RWPE2 (cell line): ENCODE data around the gene RNFT2.
A peak's percentile ranks its signal among the peaks of the same experiment; 100 is the strongest.

Experiments
- ATAC-seq: fragments of 200-7000 bp; cut with Tn5 transposase; 3 replicates; pipeline ENCODE4 v1.9.1; 2021; ENCODE audit warnings: low read depth
- DNase-seq: peaks from one replicate; pipeline ENCODE4 v3.0.0-alpha.2; 2020; ENCODE audit warnings: low spot score
- H3K27ac ChIP-seq: fragments of 450-650 bp; 2 replicates; pipeline ENCODE4 v1.5.1; 2017; ENCODE audit warnings: mild to moderate bottlenecking; ENCODE audit not compliant: poor library complexity, severe bottlenecking
- H3K27me3 ChIP-seq: fragments of 250-450 bp; sonication (Bioruptor Pico); 2 replicates; pipeline ENCODE4 v1.5.1; 2021; ENCODE audit warnings: mild to moderate bottlenecking, moderate library complexity; ENCODE audit not compliant: insufficient read depth, poor library complexity, severe bottlenecking
- H3K36me3 ChIP-seq: fragments of 250-450 bp; sonication (Bioruptor Pico); 2 replicates; pipeline ENCODE4 v1.5.1; 2020; ENCODE audit warnings: low read depth, mild to moderate bottlenecking, moderate library complexity
- H3K4me1 ChIP-seq: fragments of 250-450 bp; sonication (Bioruptor Pico); 2 replicates; pipeline ENCODE4 v1.5.1; 2021; ENCODE audit warnings: mild to moderate bottlenecking, moderate library complexity; ENCODE audit not compliant: insufficient read depth, poor library complexity, severe bottlenecking
- H3K4me3 ChIP-seq: fragments of 250-450 bp; sonication (Bioruptor Pico); 2 replicates; pipeline ENCODE4 v1.5.1; 2021; ENCODE audit warnings: mild to moderate bottlenecking, moderate library complexity; ENCODE audit not compliant: severe bottlenecking
- H3K9me3 ChIP-seq: fragments of 250-450 bp; sonication (Bioruptor Pico); 2 replicates; pipeline ENCODE4 v1.5.1; 2021; ENCODE audit warnings: mild to moderate bottlenecking, moderate library complexity; ENCODE audit not compliant: severe bottlenecking
- CTCF ChIP-seq: fragments of 450-650 bp; IDR thresholded peaks from one replicate; pipeline ENCODE4 v1.5.1; 2017; ENCODE audit warnings: mild to moderate bottlenecking, moderate library complexity; ENCODE audit not compliant: poor library complexity, severe bottlenecking

Gene RNFT2

GRCh38 chr12:116860263-116860662, 122.1 kb downstream of the RNFT2 start:
- Histone ChIP-seq H3K36me3 (no peaks in the 10 kb centered on the region), H3K27ac (no peak overlapping the region), H3K4me1 (peaks cover 9% of the 10 kb centered on the region), H3K27me3 (no peaks in the 10 kb centered on the region), H3K4me3 (no peak overlapping the region), H3K9me3 (no peaks in the 10 kb centered on the region)
- TF ChIP-seq CTCF, result no peak
- DNase-seq (no peak), ATAC-seq (no peak)

- Histone ChIP-seq H3K4me3 (no peak overlapping the region), H3K27me3 (no peaks in the 10 kb centered on the region), H3K9me3 (no peaks in the 10 kb centered on the region), H3K4me1 (peaks cover 9% of the 10 kb centered on the region), H3K36me3 (no peaks in the 10 kb centered on the region), H3K27ac (no peak overlapping the region)
- DNase-seq, result no peak
- ATAC-seq, result peak; percentile 64; the same call in 2 of the 3 replicates
- no peak for TF ChIP-seq CTCF
Observed at GRCh38 chr12:116861320-116861719, 123.2 kb downstream of the RNFT2 start.

- H3K27ac ChIP-seq, result no peak overlapping the region
- no peaks in the 10 kb centered on the region for H3K36me3 ChIP-seq
- no peak overlapping the region for H3K4me3 ChIP-seq
- H3K4me1 ChIP-seq, result peaks cover 9% of the 10 kb centered on the region
- no peaks in the 10 kb centered on the region for H3K27me3 ChIP-seq
- no peaks in the 10 kb centered on the region for H3K9me3 ChIP-seq
- DNase-seq (no peak), ATAC-seq (no peak)
- no peak for TF ChIP-seq CTCF
Observed at GRCh38 chr12:116862167-116862566, 124.1 kb downstream of the RNFT2 start.

GRCh38 chr12:116863275-116863767, 125.2 kb downstream of the RNFT2 start:
- H3K36me3 ChIP-seq, result no peaks in the 10 kb centered on the region
- H3K9me3 ChIP-seq, result no peaks in the 10 kb centered on the region
- H3K4me3 ChIP-seq, result no peak overlapping the region
- TF ChIP-seq CTCF, result peak; percentile 34
- H3K4me1 ChIP-seq, result peaks cover 9% of the 10 kb centered on the region
- DNase-seq (no peak), ATAC-seq (no peak)
- no peaks in the 10 kb centered on the region for H3K27me3 ChIP-seq
- peak overlapping the region; percentile 75 for H3K27ac ChIP-seq

- no peak for TF ChIP-seq CTCF
- Histone ChIP-seq H3K27ac (peak overlapping the region; percentile 75), H3K27me3 (no peaks in the 10 kb centered on the region), H3K4me1 (peaks cover 9% of the 10 kb centered on the region), H3K36me3 (no peaks in the 10 kb centered on the region), H3K4me3 (no peak overlapping the region), H3K9me3 (no peaks in the 10 kb centered on the region)
- DNase-seq (no peak), ATAC-seq (peak; percentile 87)
Observed at GRCh38 chr12:116864371-116865160, 126.5 kb downstream of the RNFT2 start.
